Sigmoid colon (tissue), 4 donors: ENCODE measurements around the gene INSRR.

Experiments used
- EP300 ChIP-seq, 4 donors: sonication (generic); formaldehyde crosslinking; IDR thresholded peaks; one replicate each; pipeline ENCODE4 v1.6.1; 2017; ENCODE audit warnings: antibody characterized with exemption in 4 of 4
- POLR2A ChIP-seq, 2 donors: fragments of 450-650 bp; IDR thresholded peaks; one replicate each; pipeline ENCODE4 v1.6.1; 2016; ENCODE audit warnings: antibody characterized with exemption in 2 of 2, mild to moderate bottlenecking in 2 of 2, moderate library complexity in 2 of 2
- POLR2AphosphoS5 ChIP-seq, 4 donors: sonication (generic); formaldehyde crosslinking; IDR thresholded peaks; one replicate each; pipeline ENCODE4 v1.6.1; 2017; ENCODE audit warnings: antibody characterized with exemption in 4 of 4
- TF ChIP-seq, protein P1 (sequence below), 4 experiments: fragments of 450-650 bp in 3 of 4; fragments of 200-600 bp in 1 of 4; IDR thresholded peaks; one replicate each; pipeline ENCODE4 v1.5.1; 2016 to 2019; ENCODE audit warnings: antibody characterized with exemption in 4 of 4, mild to moderate bottlenecking in 3 of 4, moderate library complexity in 2 of 4

DNA sequence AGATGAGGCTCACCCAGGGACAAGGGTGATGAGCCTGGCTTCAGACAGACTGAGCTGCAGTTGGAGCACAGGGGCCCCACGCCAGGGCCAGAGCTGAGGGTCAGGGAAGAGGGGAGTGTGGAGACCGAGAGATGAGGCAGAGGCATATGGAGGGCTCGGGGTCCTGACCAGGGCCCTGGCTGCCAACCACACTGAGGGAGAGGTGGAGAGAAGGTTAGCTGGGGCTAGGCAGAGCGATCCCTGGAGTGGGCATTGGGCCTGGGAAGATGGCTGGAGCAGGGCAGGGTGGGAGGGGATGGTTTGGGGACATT is 42.6 kb upstream of the INSRR start:
- TF ChIP-seq, protein P1, sequence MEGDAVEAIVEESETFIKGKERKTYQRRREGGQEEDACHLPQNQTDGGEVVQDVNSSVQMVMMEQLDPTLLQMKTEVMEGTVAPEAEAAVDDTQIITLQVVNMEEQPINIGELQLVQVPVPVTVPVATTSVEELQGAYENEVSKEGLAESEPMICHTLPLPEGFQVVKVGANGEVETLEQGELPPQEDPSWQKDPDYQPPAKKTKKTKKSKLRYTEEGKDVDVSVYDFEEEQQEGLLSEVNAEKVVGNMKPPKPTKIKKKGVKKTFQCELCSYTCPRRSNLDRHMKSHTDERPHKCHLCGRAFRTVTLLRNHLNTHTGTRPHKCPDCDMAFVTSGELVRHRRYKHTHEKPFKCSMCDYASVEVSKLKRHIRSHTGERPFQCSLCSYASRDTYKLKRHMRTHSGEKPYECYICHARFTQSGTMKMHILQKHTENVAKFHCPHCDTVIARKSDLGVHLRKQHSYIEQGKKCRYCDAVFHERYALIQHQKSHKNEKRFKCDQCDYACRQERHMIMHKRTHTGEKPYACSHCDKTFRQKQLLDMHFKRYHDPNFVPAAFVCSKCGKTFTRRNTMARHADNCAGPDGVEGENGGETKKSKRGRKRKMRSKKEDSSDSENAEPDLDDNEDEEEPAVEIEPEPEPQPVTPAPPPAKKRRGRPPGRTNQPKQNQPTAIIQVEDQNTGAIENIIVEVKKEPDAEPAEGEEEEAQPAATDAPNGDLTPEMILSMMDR (IDR thresholded peaks at IDR 0.05): no peak
- TF ChIP-seq POLR2A (IDR thresholded peaks at IDR 0.05): no peak
- no peak for TF ChIP-seq POLR2AphosphoS5 (IDR thresholded peaks at IDR 0.05)
- TF ChIP-seq EP300 (IDR thresholded peaks at IDR 0.05): no peak
